GM18507 (cell line): Measurements from ENCODE around the gene SPATS1.
"Not testable (repeated sequence)": the region's sequence is repeated elsewhere in the genome, so short reads cannot be mapped to it uniquely, and the experiment has no call there.

Experiments used
- DNase-seq: peaks from one replicate; pipeline ENCODE4 v3.0.0; 2011; ENCODE audit warnings: low read depth; ENCODE audit not compliant: insufficient read length; ENCODE audit errors: extremely low spot score
- FAIRE-seq: peaks from 2 replicates; lab custom pipeline; 2011; peaks lifted over from hg19 to GRCh38; lab: Jason Lieb, UNC

SPATS1 gene

GRCh38 chr6:44309631-44310030, 32.8 kb upstream of the SPATS1 start:
- FAIRE-seq (no peak), DNase-seq (no peak)

DNA sequence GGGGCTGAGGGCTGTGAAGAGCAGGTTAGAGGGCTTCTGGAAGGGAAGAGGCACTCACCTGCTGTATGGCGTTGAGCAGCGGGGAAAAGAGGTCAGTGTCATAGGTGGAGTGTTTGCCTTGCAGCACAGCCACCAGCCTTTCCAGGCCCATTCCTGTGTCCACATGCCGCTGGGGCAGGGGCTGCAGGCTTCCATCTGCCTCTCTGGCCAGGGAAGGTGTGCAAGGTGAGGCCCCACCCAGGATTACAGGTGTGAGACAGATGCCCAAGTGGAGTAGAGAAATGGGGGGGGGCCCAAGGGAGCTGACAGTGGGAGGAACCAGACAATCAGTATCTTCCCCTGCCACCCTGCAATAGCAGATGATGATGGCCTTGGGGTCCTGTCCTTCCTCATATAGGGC, 32.2 kb upstream of the SPATS1 start:
- no peak for FAIRE-seq
- no peak for DNase-seq

DNA sequence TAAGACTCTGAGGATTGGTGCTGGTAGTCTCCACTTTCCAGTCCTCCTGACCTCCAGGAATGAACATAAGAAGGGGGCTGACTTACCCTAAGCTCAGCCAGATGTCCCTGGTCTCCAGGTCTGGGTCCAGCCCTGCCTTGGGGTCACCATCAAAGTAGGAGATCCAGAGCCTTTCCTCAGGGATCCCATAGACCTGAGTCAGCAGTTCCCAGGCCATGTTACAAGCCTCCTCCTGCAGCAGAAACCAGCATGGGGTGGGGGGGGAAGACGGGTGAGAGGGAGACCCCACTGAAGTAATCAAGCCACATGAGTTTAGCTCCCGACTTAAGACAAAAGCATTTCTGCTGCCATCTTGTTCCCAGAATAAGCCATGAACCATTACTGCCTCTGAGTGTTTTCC, 31.1 kb upstream of the SPATS1 start:
- DNase-seq (no peak), FAIRE-seq (no peak)

DNA sequence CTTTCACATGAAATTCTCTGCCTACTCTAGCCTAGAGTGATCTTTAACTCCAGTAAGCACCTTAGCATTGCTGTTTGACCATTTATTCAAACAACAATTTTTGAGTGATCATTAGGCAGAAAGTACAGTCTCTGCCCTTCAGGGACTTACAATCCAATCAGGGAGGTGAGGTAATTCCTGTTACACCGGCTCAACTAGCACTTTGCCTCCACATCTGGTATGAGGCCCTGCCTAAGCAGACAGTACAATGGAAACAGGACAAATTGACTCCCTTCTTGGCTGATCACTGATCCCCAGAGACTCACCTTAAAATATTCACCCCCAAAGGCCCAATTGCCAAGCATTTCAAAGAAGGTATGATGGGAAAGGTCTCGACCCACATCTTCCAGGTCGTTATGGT, 30.7 kb upstream of the SPATS1 start:
- no peak for DNase-seq
- no peak for FAIRE-seq

GRCh38 chr6:44312901-44313788, 29.3 kb upstream of the SPATS1 start, which contains the start of gene AARS2:
AARS2 (minus strand) TSS chr6:44313347; CDS start chr6:44313323, 24 bp downstream.
- FAIRE-seq, result peak; percentile 81
- peak; percentile 79 for DNase-seq

DNA sequence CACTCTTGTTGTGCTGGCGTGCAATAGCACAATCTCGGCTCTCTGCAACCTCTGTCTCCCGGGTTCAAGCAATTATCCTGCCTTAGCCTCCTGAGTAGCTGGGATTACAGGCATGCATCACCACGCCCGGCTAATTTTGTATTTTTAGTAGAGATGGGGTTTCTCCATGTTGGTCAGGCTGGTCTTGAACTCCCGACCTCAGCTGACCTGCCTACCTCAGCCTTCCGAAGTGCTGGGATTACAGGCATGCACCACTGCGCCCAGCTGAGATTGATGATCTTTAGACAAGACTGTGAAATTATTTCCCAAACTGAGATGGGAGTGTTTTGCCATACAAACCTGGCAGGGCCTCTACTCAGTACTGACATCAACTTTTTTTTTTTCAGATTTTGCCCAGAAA, 27.8 kb upstream of the SPATS1 start:
- FAIRE-seq, DNase-seq: not testable (repeated sequence)

- DNase-seq (no peak), FAIRE-seq (no peak)
These were observed 26.9 kb upstream of the SPATS1 start for GRCh38 chr6:44315516-44315915.

DNA sequence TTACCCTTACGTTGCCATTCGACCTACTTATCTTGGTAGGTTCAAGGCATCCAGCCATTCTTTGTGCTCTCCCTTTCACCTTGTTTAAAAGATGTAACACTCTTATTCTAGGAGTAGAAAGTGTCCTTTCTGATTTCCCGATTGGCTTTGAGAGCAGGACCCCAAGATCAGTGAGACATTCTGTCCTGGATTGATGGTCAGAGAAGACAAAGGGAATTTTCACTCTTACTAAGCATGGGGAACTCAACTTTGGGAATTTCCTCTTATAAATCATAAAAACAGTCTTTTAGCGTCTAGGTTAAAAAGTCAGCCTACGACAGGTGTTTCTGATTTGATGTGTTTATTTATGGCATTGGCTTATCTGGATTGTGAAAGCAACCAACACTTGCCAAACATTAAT, 26.5 kb upstream of the SPATS1 start:
- no peak for FAIRE-seq

GRCh38 chr6:44316481-44316880, 26.0 kb upstream of the SPATS1 start:
- FAIRE-seq (no peak), DNase-seq (no peak)

More for the DNA sequence above, 26.5 kb upstream of the SPATS1 start:
- no peak for DNase-seq

GRCh38 chr6:44317136-44317631, 25.3 kb upstream of the SPATS1 start:
- DNase-seq, FAIRE-seq: not testable (repeated sequence)

- DNase-seq, result no peak
- FAIRE-seq, result no peak
These were observed 21.2 kb upstream of the SPATS1 start for GRCh38 chr6:44321210-44321609.

- DNase-seq (no peak), FAIRE-seq (no peak)
These were observed 15.4 kb upstream of the SPATS1 start for GRCh38 chr6:44327096-44327495.

DNA sequence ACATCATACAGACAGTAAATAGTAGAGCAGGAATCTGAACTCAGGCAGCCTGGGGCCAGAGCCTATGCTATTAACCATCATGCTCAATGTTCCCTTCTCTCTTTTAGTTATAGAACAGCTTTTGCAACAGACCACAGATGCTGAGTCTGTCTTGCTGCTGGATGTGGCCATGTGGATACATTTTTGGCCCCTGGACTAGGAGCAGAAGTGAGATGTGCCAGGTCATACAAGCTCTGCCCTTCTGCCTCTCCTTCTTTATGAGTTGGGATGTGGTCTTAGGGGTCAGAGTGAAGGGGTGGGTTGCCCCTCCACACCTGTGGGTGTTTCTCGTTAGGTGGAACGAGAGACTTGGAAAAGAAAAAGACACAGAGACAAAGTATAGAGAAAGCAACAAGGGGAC, 14.7 kb upstream of the SPATS1 start:
- FAIRE-seq, result no peak
- DNase-seq, result no peak

- DNase-seq, FAIRE-seq: not testable (repeated sequence)
These were observed 14.2 kb upstream of the SPATS1 start for GRCh38 chr6:44328203-44328602.

DNA sequence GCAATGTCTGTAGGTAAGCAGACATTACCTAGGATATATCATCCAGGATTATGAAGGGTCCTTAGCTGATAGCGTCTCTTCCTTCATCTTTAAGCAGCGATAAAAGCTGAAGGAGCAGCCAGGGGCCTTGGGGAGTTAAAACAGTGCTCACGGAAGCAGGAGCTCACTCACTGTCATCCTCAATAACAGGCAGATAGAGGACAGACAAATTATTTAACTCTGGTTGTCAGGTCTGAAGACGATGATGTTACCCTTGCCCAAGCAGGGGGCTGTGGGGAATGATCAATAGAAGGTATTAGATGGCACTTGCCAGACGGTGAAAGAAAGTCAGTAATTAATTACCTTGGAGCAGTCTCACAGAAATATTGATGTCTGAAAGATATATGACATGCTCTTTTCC, 12.6 kb upstream of the SPATS1 start:
- no peak for FAIRE-seq
- no peak for DNase-seq

- no peak for DNase-seq
- FAIRE-seq, result no peak
These were observed 9.9 kb upstream of the SPATS1 start for GRCh38 chr6:44332585-44332984.

- FAIRE-seq (no peak), DNase-seq (no peak)
These were observed 9.1 kb upstream of the SPATS1 start for GRCh38 chr6:44333273-44333919.

- DNase-seq (no peak), FAIRE-seq (no peak)
These were observed 8.5 kb upstream of the SPATS1 start for GRCh38 chr6:44333942-44334341.

DNA sequence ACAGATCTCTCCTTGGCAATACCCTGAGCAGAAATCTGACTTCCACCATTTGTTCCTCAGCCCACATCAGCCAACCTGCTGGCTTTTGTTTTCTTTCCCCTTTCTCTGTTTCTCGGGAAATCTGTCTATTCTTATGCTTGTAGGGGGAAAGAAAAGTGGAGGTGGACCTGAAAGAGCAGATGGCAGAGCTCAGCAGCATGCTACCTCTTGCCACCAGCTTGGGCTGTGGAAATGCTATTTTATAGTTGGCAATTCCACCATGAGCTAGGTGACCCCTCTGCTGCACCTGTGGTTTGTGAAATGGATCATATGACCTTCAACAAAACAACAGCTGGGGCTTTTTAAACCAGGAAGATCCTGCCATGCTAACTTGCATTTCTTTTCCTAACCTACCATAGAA, 6.8 kb upstream of the SPATS1 start:
- no peak for FAIRE-seq

GRCh38 chr6:44338228-44339122, 4.0 kb upstream of the SPATS1 start:
- peak; percentile 40 for DNase-seq
- peak; percentile 94 for FAIRE-seq

More for the DNA sequence above, 6.8 kb upstream of the SPATS1 start:
- DNase-seq, result no peak
